Measurements from ENCODE around the gene PCGF3. TPM values are rescaled to one million over a fixed set of nuclear protein-coding genes. Genes with fewer than 3 reads are reported as not detected.
A peak's percentile ranks its signal among the peaks of the same experiment; 100 is the strongest.
"Not testable (repeated sequence)": the region's sequence is repeated elsewhere in the genome, so short reads cannot be mapped to it uniquely, and the experiment has no call there.

Gene PCGF3
- total RNA-seq, 1 experiment from 2014 or later = 34.1 TPM

DNA sequence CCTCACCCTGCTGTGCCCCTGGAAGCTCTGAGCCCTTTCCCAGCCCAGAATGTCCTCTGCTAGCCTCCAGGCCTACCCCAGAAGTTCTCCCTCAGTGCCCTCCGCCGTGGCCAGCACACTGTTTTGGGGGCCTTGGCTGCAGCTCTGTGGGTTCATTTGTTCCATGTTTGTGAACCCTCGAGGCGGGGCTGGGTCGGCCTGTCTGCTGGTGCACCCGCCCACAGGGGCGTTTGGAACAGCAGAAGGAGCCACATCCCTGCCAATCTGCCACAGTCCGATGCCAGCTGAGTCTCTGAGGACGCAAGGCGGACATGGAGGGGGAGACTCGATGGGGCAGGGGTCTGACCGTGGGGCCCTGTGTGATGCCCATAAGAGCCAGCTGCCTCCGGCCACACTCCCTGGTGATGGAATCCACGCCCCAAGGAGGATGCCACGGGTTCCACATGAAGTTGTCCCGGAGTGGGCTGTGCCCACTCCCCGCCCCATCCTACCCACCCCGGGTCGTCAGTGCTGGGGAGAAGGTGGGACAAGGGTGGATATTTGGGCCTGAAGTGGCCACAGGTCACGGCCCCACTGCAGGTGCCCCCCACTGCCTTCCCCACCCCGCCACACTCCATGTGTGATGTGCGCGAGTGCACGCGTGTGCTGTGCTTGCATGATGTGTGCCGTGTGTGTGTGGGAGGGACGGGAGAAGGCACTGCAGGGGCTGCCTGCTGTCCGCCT, 38.6 kb upstream of the PCGF3 start:
- in situ Hi-C loops (cut with HindIII; ENCODE audit: low sequenced_read_pairs) = no loop called here
- no peak for DNase-seq (ENCODE audit: low spot score)

GRCh38 chr4:667545-667925, 38.1 kb upstream of the PCGF3 start:
- no peak for DNase-seq (ENCODE audit: low spot score)
- in situ Hi-C loops (cut with HindIII; ENCODE audit: low sequenced_read_pairs) = no loop called here

DNA sequence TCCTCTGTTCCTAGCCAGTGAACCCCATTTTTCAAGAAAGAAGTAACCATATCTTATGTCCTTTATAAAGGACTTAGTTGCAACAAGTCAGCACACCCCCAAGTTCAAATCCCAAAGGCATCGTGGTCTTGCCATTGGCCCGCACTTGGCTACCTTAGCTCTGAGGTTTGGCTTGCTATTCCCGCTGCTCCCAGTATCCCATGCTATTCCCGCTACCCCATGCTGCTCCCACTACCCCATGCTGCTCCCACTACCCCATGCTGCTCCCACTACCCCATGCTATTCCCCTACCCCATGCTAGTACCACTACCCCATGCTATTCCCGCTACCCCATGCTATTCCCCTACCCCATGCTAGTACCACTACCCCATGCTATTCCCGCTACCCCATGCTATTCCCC, 37.4 kb upstream of the PCGF3 start:
- DNase-seq (ENCODE audit: low spot score); in situ Hi-C loops (cut with HindIII; ENCODE audit: low sequenced_read_pairs): not testable (repeated sequence)

DNA sequence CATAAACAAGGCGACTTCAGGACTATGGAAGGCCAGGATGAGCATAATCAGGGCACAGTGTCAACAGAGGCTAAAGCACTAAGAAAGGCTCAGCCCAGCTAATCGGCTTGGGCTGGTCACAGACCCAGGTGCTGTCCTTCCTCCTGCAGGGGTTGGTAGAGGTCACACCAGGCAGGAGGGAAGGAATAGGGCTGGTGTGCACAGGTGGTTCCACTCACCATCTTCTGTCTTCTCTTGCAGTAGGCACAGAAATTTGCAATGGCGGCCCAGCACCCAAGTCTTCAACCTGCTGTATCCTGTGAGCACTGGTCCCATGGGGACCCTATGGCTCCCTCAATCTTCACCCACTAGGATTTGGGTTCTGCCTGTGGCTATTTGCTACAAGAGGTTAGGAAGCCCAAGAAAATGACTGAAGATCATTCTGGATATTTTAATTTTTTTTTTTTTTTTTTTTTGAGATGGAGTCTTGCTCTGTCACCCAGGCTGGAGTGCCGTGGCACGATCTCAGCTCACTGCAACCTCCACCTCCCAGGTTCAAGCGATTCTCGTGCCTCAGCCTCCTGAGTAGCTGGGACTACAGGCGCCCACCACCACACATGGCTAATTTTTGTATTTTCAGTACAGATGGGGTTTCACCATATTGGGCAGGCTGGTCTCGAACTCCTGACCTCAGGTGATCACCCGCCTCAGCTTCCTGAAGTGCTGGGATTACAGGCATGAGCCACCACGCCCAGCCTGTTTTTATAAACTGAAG, 35.6 kb upstream of the PCGF3 start:
- in situ Hi-C loops (cut with HindIII; ENCODE audit: low sequenced_read_pairs); DNase-seq (ENCODE audit: low spot score): not testable (repeated sequence)

- in situ Hi-C loops (cut with HindIII; ENCODE audit: low sequenced_read_pairs) = no loop called here
- no peak for DNase-seq (ENCODE audit: low spot score)
These were observed 33.9 kb upstream of the PCGF3 start for GRCh38 chr4:671769-672168.

- in situ Hi-C loops (cut with HindIII; ENCODE audit: low sequenced_read_pairs) = no loop called here
- no peak for DNase-seq (ENCODE audit: low spot score)
These were observed 32.1 kb upstream of the PCGF3 start for GRCh38 chr4:673349-674091.

GRCh38 chr4:674172-675035, 31.2 kb upstream of the PCGF3 start, which contains the start of the genes ATP5ME and MYL5:
Gene ATP5ME (minus strand): TSS chr4:674276. CDS start chr4:674247, 29 bp downstream.
Gene MYL5 (plus strand): TSS chr4:674542. CDS start chr4:678027, 3,485 bp downstream.
- in situ Hi-C loops (cut with HindIII; ENCODE audit: low sequenced_read_pairs) = no loop called here
- DNase-seq (ENCODE audit: low spot score) = peak; percentile 95

DNA sequence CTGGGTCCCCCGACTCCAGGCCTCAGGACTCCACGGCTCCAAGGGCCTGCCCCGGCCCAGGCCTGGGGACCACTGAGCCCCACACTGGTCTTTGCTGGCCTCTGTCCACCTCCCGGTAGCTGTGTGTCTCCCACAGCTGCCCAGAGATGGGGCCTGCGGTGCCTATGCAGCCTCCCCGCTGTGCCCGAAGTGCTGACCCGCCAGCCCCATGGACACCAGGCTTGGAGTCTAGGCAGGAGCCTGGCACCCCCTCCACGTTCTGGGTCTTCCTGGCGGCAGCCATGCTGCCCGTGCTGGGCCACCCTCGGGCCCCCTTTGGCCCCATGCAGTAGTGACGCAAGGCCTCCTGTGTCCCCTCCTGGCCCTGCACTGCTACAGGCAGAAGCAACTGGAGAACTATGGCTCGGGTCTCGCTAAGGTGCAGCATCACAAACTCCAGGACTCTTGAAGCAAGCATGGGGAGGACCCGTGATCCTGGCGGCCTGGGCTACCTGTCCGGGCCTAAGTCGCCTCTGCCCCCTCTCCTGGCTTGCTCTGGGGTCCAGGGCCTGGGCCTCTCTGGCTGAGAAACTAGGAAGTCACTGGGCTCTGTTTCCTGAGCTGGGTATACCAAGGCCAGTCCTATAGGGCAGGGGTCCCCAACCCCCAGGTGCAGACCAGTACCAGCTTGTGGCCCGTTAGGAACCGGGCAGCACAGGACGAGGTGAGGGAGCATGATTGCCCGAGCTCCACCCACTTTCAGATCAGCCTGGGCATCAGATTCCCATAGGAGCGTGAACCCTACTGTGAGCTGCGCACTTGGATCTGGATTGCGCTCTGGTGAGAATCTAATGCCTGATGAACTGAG, 30.4 kb upstream of the PCGF3 start:
- DNase-seq (ENCODE audit: low spot score) = no peak
- in situ Hi-C loops (cut with HindIII; ENCODE audit: low sequenced_read_pairs) = no loop called here

DNA sequence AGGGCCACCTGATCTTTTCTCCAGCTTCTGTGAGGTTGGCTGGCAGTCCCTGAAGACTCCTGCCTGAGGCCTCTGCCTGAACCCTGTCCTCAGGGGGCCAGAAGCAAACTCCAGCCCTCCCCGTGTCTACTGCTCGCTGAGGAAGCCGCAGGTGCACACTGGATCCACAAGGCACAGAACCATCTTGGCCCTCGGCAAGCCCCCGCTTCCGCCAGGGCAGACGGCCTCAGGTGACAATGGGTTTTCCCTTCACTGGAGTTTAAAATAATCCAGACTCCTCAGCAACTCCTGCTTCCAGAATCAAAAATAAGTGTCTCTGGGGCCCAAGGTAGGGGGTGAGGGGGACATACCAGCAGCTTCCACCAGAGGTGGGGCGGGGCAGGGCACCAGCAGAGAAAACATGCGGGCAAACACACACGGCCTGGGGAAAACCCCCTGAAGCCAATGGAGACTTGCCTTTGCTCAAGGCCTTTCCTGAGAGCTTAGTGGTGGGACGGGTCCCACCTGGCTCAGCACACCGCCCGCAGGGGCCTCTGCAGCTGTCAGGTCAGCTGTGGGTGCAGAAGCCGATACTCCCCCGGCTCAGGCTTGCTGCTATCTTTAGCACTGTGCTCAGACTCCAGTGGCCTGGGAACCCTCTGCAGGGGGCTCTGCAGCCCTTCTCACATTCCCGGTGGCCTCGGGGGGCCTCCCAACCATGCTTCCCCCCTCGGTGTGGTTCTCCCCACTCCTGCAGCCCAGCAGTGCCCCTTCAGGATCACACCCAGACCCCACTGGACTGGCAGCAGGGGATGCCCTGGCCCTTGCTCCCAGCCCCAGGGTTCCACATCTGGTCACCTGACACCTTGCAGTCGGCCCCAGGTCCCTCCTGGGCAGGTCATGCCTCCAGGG, 29.4 kb upstream of the PCGF3 start:
- DNase-seq (ENCODE audit: low spot score) = no peak
- in situ Hi-C loops (cut with HindIII; ENCODE audit: low sequenced_read_pairs) = no loop called here

- DNase-seq (ENCODE audit: low spot score) = no peak
- in situ Hi-C loops (cut with HindIII; ENCODE audit: low sequenced_read_pairs) = no loop called here
These were observed 28.8 kb upstream of the PCGF3 start for GRCh38 chr4:676871-677235.

DNA sequence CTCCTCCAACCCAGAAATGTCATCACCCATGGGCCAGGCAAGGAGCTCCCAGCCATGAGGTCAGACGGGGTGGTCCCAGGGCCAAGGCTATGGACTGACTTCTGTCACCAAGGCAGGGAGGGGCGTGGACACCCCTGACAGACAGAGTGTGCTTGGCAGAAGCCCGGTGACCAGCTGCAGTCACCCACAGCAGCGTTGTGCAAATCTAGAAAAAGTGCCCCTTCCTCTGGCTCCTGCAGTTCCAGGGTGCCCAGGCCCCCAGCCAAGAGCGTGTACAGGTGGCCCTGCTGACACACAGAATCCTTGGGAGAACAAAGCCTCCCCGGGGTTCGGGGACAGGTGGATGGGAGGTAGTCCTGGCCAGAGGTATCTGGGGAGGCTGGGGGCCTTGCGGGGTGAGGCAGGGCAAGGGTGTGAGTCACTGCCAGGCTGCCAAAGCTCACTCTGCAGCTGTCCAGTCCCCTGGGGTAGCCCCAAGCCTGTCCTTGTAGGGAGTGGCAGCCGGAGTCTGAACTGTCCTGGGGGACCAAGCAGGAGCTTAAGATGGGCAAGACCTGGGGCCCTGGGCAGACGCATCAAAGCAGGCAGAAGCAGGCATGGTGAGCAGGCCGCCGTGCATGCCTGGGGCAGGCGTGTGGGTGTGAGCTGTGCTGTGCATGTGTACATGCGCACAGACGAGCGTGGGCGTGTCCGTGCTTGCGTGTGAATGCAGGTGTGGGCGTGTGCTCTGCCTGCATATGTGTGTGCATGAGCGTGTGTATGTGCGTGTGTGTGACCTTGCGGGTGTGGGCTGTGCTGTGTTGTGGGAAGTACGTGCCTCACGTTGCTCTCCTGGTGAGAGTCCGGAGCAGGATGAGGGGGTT, 28.0 kb upstream of the PCGF3 start:
- in situ Hi-C loops (cut with HindIII; ENCODE audit: low sequenced_read_pairs) = no loop called here
- DNase-seq (ENCODE audit: low spot score) = no peak

GRCh38 chr4:678331-679103, 27.1 kb upstream of the PCGF3 start:
- in situ Hi-C loops (cut with HindIII; ENCODE audit: low sequenced_read_pairs) = no loop called here
- DNase-seq (ENCODE audit: low spot score) = no peak

GRCh38 chr4:679104-679481, 26.5 kb upstream of the PCGF3 start:
- in situ Hi-C loops (cut with HindIII; ENCODE audit: low sequenced_read_pairs) = no loop called here
- DNase-seq (ENCODE audit: low spot score) = no peak

- in situ Hi-C loops (cut with HindIII; ENCODE audit: low sequenced_read_pairs) = no loop called here
- DNase-seq (ENCODE audit: low spot score) = no peak
These were observed 26.0 kb upstream of the PCGF3 start for GRCh38 chr4:679629-680028.

GRCh38 chr4:680091-680490, 25.5 kb upstream of the PCGF3 start:
- in situ Hi-C loops (cut with HindIII; ENCODE audit: low sequenced_read_pairs) = no loop called here
- DNase-seq (ENCODE audit: low spot score) = no peak

DNA sequence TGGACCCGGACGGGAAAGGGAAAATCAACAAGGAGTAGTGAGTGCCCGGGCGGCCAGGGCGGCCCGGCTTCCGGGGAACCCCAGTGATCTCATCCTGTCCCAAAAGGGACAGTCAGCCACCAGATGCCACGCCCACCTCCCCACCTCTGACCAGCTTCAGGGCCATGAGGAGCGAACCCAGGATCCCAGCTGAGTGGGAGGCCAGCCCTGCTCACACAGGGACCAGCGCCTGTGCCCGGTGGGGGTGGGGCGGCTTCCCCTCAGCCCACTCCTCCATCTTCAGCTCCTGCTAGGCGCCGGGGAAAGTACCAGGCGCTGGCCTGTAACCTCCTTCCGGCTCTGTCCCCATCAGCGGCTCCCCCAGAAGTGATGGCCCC, 25.1 kb upstream of the PCGF3 start:
- in situ Hi-C loops (cut with HindIII; ENCODE audit: low sequenced_read_pairs) = no loop called here
- no peak for DNase-seq (ENCODE audit: low spot score)
